ENCODE measurements around the gene SP140. TPM values are rescaled to one million over a fixed set of nuclear protein-coding genes. Genes with fewer than 3 reads are reported as not detected.

SP140 gene
- total and polyA plus RNA-seq, 2 experiments from 2014 or later: 0.24 to 0.70 TPM

GRCh38 chr2:230221493-230221892 lies 4.0 kb upstream of the SP140 start:
- ATAC-seq (no peak), DNase-seq (ENCODE audit: low spot score) (no peak)
- no peaks in the 10 kb centered on the region for H3K79me2 ChIP-seq (replicated peaks; ENCODE audit: insufficient read depth)
- Mint-ChIP-seq H3K4me1 (peaks cover 10% of the 10 kb centered on the region; the same call in 2 of the 3 replicates), H3K4me3 (no peak overlapping the region), H3K9me3 (no peaks in the 10 kb centered on the region), H3K36me3 (ENCODE audit: low read depth) (no peaks in the 10 kb centered on the region), H3K27ac (no peak overlapping the region), H3K27me3 (ENCODE audit: insufficient read depth, low read depth, poor library complexity) (peaks cover 2% of the 10 kb centered on the region)
- no peak overlapping the region for H2AFZ ChIP-seq
- TF ChIP-seq, protein P1, sequence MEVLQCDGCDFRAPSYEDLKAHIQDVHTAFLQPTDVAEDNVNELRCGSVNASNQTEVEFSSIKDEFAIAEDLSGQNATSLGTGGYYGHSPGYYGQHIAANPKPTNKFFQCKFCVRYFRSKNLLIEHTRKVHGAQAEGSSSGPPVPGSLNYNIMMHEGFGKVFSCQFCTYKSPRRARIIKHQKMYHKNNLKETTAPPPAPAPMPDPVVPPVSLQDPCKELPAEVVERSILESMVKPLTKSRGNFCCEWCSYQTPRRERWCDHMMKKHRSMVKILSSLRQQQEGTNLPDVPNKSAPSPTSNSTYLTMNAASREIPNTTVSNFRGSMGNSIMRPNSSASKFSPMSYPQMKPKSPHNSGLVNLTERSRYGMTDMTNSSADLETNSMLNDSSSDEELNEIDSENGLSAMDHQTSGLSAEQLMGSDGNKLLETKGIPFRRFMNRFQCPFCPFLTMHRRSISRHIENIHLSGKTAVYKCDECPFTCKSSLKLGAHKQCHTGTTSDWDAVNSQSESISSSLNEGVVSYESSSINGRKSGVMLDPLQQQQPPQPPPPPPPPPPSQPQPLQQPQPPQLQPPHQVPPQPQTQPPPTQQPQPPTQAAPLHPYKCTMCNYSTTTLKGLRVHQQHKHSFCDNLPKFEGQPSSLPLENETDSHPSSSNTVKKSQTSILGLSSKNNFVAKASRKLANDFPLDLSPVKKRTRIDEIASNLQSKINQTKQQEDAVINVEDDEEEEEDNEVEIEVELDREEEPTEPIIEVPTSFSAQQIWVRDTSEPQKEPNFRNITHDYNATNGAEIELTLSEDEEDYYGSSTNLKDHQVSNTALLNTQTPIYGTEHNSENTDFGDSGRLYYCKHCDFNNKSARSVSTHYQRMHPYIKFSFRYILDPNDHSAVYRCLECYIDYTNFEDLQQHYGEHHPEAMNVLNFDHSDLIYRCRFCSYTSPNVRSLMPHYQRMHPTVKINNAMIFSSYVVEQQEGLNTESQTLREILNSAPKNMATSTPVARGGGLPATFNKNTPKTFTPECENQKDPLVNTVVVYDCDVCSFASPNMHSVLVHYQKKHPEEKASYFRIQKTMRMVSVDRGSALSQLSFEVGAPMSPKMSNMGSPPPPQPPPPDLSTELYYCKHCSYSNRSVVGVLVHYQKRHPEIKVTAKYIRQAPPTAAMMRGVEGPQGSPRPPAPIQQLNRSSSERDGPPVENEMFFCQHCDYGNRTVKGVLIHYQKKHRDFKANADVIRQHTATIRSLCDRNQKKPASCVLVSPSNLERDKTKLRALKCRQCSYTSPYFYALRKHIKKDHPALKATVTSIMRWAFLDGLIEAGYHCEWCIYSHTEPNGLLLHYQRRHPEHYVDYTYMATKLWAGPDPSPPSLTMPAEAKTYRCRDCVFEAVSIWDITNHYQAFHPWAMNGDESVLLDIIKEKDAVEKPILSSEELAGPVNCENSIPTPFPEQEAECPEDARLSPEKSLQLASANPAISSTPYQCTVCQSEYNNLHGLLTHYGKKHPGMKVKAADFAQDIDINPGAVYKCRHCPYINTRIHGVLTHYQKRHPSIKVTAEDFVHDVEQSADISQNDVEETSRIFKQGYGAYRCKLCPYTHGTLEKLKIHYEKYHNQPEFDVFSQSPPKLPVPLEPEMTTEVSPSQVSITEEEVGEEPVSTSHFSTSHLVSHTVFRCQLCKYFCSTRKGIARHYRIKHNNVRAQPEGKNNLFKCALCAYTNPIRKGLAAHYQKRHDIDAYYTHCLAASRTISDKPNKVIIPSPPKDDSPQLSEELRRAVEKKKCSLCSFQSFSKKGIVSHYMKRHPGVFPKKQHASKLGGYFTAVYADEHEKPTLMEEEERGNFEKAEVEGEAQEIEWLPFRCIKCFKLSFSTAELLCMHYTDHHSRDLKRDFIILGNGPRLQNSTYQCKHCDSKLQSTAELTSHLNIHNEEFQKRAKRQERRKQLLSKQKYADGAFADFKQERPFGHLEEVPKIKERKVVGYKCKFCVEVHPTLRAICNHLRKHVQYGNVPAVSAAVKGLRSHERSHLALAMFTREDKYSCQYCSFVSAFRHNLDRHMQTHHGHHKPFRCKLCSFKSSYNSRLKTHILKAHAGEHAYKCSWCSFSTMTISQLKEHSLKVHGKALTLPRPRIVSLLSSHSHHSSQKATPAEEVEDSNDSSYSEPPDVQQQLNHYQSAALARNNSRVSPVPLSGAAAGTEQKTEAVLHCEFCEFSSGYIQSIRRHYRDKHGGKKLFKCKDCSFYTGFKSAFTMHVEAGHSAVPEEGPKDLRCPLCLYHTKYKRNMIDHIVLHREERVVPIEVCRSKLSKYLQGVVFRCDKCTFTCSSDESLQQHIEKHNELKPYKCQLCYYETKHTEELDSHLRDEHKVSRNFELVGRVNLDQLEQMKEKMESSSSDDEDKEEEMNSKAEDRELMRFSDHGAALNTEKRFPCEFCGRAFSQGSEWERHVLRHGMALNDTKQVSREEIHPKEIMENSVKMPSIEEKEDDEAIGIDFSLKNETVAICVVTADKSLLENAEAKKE (CRISPR knock-in tag; IDR thresholded peaks at IDR 0.05): no peak
- TF ChIP-seq CTCF (conservative IDR thresholded peaks at IDR 0.05; ENCODE audit: low read depth in 2 of 2) (no peak), EZH2 (IDR thresholded peaks at IDR 0.05; ENCODE audit: low read depth, unreplicated experiment) (no peak), ZNF331 (CRISPR knock-in tag; IDR thresholded peaks at IDR 0.05; ENCODE audit: low read depth) (no peak), ZNF114 (CRISPR knock-in tag; IDR thresholded peaks at IDR 0.05) (no peak), EZH2phosphoT487 (IDR thresholded peaks at IDR 0.05; ENCODE audit: unreplicated experiment) (no peak), CREB1 (CRISPR knock-in tag; IDR thresholded peaks at IDR 0.05; ENCODE audit: low read depth) (no peak), ETS1 (IDR thresholded peaks at IDR 0.05) (no peak), NANOG (IDR thresholded peaks at IDR 0.05; ENCODE audit: borderline replicate concordance) (no peak), POLR2AphosphoS5 (IDR thresholded peaks at IDR 0.05; ENCODE audit: low read depth) (no peak), JUNB (IDR thresholded peaks at IDR 0.05; ENCODE audit: unreplicated experiment) (no peak), STAT1 (IDR thresholded peaks at IDR 0.05; ENCODE audit: unreplicated experiment) (no peak)
- TF ChIP-seq, protein P2, sequence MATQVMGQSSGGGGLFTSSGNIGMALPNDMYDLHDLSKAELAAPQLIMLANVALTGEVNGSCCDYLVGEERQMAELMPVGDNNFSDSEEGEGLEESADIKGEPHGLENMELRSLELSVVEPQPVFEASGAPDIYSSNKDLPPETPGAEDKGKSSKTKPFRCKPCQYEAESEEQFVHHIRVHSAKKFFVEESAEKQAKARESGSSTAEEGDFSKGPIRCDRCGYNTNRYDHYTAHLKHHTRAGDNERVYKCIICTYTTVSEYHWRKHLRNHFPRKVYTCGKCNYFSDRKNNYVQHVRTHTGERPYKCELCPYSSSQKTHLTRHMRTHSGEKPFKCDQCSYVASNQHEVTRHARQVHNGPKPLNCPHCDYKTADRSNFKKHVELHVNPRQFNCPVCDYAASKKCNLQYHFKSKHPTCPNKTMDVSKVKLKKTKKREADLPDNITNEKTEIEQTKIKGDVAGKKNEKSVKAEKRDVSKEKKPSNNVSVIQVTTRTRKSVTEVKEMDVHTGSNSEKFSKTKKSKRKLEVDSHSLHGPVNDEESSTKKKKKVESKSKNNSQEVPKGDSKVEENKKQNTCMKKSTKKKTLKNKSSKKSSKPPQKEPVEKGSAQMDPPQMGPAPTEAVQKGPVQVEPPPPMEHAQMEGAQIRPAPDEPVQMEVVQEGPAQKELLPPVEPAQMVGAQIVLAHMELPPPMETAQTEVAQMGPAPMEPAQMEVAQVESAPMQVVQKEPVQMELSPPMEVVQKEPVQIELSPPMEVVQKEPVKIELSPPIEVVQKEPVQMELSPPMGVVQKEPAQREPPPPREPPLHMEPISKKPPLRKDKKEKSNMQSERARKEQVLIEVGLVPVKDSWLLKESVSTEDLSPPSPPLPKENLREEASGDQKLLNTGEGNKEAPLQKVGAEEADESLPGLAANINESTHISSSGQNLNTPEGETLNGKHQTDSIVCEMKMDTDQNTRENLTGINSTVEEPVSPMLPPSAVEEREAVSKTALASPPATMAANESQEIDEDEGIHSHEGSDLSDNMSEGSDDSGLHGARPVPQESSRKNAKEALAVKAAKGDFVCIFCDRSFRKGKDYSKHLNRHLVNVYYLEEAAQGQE (IDR thresholded peaks at IDR 0.05; ENCODE audit: unreplicated experiment): no peak
- H3K4me1 ChIP-seq (ENCODE audit: insufficient read depth): peaks cover 4% of the 10 kb centered on the region; the same call in 1 of the 2 replicates
- no peak overlapping the region for H3K4me3 ChIP-seq
- no peaks in the 10 kb centered on the region for H4K20me1 ChIP-seq (replicated peaks; ENCODE audit: insufficient read depth)
- H3K27ac ChIP-seq (ENCODE audit: low read depth): no peak overlapping the region
- H3F3A ChIP-seq (replicated peaks; ENCODE audit: low read depth): no peaks in the 10 kb centered on the region
- no peaks in the 10 kb centered on the region for H3K9me2 ChIP-seq (ENCODE audit: insufficient read depth)
- no peaks in the 10 kb centered on the region for H3K27me3 ChIP-seq (ENCODE audit: insufficient read depth)
- no peaks in the 10 kb centered on the region for H3K36me3 ChIP-seq (ENCODE audit: insufficient read depth)
- no peak overlapping the region for H3K4me2 ChIP-seq

Data from GM23338 (cell line).